GM19455 (cell line): Measurements from ENCODE around the gene CRKL.
"Not testable (repeated sequence)": the region's sequence is repeated elsewhere in the genome, so short reads cannot be mapped to it uniquely, and the experiment has no call there.

Experiments
- ATAC-seq: cut with Tn5 transposase; IDR thresholded peaks from one replicate; pipeline ENCODE4 v1.9.1; 2021; ENCODE audit not compliant: unreplicated experiment

CRKL gene, protein sequence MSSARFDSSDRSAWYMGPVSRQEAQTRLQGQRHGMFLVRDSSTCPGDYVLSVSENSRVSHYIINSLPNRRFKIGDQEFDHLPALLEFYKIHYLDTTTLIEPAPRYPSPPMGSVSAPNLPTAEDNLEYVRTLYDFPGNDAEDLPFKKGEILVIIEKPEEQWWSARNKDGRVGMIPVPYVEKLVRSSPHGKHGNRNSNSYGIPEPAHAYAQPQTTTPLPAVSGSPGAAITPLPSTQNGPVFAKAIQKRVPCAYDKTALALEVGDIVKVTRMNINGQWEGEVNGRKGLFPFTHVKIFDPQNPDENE

DNA sequence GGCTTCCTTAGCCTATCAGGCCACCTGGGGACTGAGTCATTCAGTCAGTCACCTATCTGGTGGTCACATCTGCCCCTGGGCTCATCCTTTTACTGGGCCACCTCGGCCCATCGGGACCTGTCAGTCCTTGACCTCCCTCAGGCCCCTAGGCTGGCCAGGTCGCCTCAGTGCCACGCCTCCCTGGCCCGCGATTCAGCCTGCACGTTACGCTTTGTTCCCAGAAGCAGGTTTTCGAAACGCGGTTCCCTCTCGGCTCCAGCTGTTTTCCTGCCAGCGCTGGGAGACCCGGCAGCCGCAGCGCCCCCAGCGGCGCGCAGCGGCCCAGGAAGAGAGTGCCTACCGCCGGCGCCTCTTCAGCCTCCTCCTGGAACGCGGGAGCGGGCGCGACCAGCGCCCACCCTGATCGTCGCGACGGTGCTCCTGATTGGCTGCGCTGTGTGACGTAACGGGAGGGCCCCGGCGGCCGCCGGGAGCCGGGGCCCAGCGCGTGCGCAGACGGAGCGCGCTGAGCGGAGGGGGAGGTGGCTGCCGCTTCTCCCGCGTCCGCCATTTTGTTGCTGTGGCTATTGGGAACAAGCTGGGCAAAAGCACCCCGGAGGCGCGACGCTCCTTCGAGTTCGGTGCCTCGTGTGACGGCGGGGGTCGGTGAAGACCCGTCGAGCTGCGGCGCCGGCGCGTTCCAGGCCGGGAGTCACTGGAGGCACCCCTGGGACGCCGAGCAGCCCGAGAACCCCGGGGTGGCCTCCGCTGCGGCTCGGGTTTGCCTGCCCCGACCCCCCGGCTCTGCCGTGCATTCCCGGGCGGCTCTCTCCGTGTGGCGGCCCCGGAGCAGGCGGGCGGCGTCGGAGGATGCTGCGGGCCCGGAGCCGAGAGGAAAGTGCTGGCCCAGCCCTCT is at the start of gene CRKL:
CRKL (plus strand) TSS at position 492 of the 895 bp plus-strand sequence. CDS start 528 bp downstream, outside the sequence.
- peak; percentile 92 for ATAC-seq

DNA sequence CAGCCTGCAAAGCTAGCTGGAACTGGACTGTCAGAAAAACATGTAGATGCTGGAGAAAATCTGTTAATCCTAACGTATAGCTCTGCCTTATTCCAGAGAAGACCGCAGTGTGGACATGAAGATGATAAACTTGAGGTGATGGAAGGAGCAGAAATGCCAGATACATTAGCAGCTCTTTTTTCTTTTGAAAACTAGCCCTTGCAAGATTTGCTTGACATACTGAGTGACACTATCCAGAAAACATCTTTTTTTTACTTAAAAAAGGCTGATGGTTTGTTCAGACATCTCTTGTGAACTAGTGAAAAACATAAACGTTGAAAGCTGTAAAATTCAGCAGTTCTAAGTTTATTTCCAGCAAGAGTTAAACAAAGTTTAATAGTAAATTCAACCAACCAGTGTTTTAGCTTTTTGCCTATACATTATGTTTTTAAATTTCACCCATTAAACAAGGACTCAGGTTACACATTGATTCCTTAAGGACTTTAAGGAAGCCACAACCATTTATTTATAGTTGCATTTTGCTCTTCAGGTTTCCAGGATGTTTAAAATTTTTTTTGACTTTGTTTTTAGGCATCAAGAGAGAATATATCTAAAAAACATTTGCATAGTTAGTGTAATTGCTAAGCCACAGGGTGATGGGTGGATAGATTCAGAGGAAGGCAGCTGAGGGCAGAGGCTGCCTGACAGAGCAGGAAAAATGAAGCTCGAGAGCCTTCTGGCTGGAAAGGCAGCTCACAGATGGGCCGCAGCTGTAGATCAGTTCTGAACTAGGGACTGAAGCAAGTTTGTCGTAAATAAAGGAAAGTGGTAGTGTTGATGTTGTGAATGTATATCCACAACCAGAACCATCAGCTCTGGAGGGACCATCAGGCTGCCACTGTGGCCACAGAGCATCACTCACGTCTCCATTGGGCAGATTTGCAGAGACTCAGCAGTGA is 48.9 kb upstream of the CRKL start:
- ATAC-seq: no peak

DNA sequence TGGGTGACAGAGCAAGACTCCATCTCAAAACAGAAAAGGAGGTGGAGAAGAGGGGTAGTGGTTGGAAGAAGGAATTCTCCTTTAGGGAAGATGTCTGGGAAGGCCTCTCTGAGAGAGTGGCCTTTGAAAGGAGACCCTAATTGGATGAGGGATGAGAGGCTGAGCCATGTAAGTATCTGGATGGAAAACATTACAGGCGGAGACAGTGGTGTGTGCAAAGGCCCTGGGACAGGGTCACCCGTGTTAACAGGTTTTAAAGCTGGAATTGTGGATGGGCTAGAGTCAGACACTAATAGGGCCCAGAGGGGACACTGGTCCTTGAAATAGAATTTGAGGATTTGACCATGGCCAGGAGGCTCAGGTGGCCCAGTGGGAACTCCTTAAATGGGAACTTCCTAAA is 48.0 kb upstream of the CRKL start:
- ATAC-seq: no peak

DNA sequence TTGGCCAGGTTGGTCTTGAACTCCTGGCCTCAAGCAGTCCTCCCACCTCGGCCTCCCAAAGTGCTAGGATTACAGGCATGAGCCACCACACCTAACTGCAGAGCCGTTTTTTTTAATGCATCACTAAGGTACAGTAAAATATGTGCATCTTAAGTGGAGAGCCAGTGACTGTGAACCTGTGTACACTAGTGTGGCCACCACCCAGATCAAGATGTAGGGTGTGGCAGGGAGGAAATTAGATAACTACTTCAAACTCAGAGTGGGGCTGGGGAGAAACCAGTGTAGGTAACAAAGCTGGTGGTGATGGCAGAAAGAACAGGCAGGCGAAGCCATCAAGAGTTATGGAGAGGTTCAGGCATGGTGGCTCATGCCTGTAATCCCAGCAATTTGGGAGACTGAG is 44.0 kb upstream of the CRKL start:
- no peak for ATAC-seq

DNA sequence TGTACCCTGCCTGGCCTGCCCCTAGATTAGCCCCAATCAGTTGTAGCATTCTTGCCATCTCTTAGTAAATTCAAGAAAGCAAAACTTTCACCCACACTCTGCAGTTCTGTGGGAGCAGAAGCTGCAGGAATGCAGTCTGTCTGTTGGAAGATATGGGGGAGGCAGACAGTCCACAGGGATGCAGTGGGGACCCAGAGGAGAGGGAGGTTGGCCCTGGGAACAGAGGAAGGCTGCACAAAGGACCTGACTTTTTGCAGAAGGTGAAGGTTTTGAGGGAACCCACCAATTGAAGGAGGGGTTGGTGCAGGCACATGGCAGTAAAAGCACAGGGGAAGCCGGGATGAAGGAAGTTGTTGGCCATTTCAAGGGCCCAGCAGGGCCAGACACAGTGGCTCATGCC is 41.9 kb upstream of the CRKL start:
- no peak for ATAC-seq

DNA sequence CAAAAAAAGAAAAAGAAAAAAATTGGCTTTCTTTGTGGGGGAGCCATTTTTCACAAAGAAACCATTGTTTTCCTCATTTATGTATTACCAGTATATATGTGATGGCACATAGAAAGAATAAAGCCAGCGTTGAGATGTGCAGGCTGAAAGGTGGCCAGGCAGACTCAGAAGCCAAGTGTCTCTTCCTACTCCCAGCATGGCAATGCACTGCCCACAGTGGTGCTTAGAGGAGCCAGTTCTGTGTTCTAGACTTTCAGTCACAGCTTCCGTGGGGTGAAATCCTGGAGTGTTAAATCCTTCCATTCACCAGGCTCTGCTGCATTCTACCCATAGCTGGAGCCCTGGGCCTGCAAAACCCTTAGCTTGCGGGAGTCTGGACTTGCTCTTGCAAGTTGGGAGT is 39.5 kb upstream of the CRKL start:
- no peak for ATAC-seq

DNA sequence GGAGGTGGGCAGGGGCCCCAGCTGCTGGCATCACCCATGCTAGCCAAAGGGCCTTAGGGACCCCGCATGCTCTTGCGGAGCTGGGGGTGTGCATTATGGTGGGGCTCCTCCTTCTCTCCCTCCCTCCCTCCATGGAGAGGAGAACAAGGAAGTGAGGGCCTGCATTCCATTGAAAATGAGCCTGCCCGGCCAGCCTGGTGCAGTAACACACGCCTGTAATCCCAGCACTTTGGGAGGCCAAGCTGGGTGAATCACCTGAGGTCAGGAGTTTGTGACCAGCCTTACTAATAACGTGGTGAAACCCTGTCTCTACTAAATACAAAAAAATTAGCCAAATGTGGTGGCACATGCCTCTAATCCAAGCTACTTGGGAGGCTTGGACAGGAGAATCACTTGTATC is 36.0 kb upstream of the CRKL start:
- ATAC-seq: no peak

DNA sequence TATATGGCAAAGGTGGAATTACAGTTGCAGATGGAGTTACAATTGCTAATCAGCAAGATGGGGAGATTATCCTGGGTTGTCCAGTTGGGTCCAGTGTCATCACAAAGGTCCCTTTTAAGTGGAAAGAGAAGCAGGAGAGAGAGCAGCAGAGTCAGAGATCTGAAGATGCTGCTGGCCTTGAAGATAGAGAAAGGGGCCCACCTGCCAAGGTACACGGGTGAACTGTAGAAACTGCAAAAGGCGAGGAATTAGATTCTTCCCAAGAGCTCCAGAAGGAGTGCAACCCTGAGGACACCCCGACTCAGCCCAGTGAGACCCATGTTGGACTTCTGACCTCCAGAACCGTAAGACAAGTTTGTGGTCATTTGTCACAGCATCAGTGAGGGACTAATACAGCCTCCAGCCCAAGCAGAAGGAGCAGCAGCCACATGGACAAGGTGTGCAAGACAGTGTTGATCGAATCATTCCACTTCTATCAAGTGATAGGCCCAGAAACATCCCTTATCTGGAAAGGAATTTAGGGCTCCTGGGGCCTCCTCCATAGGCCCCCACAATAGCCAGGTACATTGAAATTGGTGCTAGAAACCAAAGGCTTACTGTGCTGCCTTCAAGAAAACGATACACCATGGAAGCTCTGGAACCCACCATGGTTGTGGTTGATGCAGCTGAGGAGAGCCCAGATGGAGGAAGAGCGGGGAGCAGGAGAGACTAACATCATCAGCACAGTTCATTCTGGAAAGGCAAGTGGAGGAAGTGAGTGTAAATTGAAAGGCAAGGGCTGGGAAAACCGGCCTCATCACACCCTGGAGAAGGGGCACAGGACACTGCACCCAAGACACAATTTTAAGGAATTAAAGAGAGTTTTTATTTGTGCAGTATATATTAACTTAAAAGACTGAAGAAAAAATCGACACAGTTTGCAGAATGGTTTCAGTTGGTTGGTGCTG is 35.1 kb upstream of the CRKL start:
- ATAC-seq: no peak

DNA sequence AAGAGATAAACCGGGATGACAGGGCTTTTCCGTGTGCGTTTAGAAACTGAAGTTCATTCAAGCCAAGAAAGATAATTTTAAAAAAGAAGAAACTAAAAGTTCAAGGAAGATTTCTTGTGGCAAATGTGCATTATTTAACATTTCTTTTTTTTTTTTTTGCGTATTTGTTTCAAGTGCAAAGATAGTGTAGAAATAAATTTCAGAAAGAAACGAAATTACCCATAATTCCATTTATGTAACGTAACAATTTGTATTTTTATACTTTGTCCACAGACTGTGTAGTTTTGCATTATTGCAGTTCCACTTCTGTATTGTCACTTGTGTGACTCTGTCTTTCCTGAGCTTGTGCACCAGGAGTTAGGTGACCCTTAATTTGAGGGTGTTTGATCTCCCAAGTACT is 34.4 kb upstream of the CRKL start:
- no peak for ATAC-seq

DNA sequence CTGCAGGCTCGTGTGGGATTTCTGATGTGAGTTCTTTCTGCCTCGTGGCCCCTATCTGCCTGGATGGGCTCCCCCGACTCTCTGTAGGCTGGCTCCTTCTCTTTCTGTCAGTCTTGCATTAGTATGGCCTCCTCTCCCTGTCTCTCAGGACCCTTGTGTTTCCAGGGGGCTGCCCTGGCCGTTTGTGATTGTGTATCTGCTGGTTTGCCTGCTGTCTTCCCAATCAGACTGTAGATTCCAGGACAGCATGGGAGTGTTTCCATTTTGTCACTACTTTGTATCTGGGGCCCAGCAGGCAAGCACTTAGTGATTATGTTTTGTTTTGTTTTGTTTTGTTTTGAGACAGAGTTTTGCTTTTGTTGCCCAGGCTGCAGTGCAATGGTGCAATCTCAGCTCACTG is 32.8 kb upstream of the CRKL start:
- no peak for ATAC-seq

DNA sequence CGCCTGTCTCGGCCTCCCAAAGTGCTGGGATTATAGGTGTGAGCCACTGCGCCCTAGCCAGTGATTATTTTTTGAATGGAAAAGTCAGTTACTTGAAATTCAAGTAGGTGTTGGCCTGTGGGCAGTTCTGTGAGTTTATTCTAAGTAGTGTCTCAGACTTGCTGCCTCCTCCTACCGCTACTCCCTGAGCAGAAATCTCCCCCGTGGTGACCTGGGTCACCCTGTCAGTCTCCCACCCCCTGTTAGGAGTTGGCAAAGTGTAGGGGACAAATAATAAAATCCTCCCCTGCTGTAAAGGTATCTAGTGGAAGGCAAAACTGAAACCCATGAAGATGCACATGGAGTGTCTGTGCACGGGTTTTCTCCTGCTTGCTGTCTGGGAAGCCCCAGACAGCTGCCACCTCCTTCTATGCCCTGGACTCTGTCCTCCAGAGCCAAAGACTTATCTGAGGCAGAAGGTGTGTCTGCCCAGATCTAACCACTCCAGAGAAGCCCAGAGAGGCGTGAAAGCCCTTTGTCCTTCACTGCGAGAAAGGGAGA is 32.1 kb upstream of the CRKL start:
- no peak for ATAC-seq

DNA sequence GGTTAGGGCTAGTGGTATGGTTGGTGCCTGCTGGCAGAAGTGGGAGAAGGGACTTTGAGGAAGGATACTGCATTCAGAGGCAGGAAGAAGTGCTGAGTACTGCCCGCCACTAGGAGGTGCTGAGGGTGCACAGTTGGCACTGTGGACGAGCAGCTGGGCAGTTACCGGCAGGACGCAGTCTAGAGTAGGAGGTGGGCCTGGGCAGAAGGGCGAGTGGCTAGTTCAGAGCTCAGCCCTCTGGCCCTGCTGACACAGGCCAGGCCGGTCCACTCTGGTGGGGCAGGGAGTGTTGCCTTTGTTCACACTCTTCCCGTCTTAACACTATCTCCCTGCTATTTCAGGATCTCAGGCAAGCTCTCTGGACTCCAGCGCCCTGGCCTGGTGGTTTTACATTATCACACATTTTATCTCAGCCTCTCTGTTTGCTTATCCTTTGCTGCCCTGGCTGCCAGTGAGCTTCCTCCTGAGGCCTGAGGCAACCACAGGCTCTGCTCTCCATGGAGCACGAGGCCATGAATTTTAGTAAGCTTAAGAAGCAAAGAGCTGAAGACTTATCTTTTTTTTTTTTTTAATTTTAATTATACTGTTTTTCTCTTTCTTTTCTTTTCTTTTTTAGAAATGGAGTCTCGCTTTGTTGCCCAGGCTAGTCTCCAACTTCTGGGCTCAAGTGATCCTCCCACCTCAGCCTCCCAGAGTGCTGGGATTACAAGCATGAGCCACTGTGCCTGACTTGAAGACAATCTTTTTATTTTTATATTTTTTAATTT is 31.5 kb upstream of the CRKL start:
- no peak for ATAC-seq

DNA sequence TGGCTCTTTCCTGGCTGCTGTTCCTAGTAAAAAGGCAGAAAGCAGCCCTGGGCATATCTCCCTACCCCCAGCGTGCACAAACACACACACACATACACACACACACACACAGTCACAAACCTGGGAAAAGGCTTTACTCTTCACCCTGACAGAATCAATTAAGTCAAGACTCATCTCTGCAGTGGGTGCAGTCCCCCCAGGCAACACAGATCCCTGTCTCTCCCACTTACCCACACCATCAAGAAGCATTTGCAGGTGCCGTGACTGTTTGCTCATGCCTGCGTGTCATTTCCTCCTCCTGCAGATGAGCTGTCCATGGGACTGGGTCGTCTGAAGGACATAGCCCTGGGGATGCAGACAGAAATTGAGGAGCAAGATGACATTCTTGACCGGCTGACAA is 29.8 kb upstream of the CRKL start:
- no peak for ATAC-seq

DNA sequence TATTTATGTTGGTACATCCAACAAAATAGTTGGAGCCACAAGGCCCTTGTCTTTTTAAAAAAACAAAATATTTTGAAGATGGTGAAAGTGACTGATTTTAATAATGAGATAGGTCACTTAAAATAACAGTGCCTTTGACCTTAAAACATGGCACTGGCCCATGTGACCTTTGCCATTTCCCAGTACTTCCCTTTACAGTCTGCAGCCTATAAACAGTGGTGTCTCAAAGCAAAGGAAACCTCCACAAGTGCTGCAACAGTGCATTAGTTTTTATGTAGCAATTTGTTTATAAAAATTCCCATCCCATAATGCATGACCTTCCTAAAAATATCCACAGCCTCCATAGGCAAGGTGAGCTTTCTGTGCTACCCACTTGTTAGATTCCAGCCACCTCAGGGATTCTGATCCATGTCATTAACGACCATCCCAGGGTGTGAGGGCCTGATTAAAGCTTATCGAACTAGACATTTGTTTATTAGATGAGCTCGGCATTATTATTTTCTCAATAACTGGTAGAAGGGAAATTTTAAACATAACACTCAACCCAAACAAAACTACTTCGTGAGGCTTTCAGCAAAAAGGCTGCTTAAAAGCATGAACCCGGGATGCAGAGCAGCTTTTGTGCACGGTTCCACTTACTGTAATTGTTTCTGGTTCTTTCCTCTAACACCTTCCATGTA is 28.0 kb upstream of the CRKL start:
- ATAC-seq: no peak

DNA sequence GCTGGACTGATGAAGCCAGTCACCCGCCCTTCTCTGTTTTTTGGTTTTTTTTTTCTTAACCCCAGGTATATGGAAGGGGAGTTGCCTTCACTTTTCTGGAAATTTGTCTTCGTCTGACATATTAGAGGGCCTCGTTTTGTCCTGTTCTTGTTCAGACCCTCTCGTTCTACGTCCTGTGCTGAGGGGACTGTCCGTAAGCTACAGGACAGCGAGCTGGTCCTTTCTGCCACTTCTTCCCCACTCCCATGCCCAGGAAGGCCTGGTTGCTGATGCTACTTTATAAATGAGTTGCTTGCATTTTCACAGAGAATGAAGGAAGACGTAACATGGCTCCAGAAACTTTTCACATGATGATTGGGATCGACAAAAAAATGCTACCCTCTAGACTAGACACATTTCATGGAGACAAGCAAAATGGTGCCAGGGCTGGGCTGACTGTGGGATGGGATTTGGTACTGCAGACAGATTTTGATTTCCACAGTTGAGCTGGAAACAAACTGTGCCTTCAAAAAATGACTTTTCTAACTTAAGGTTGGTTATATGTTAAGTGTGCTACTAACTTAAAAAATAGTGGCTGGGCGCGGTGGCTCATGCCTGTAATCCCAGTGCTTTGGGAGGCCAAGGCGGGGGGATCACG is 27.2 kb upstream of the CRKL start:
- no peak for ATAC-seq

DNA sequence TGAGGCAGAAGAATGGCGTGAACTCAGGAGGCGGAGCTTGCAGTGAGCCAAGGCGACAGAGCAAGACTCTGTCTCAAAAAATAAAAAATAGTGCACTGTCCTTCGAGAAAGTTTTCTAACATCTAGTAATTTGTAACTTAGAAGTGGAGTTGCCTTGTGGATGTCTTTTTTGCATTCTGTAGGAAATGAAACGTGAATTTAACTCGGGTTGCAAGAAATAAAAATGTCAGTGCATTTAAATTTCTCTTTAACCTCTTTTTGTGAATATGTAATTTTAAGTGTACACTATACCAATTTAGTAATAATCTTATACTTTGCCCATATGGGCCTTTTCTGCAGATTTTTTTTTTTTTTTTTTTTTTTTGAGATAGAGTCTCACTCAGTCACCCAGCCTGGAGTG is 26.2 kb upstream of the CRKL start:
- no peak for ATAC-seq

DNA sequence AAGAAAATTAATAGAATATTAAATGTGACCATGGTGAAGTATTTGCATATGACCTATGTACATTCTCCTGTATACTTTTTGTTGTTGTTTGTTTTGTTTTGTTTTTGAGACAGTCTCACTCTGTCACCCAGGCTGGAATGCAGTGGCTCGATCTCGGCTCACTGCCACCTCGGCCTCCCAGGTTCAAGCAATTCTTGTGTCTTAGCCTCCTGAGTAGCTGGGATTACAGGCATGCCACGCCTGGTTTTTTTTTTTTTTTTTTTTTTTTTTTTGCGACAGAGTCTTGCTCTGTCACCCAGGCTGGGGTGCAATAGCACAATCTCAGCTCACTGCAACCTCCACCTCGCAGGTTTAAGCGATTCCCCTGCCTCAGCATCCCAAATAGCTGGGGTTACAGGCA is 19.5 kb upstream of the CRKL start:
- ATAC-seq: not testable (repeated sequence)

DNA sequence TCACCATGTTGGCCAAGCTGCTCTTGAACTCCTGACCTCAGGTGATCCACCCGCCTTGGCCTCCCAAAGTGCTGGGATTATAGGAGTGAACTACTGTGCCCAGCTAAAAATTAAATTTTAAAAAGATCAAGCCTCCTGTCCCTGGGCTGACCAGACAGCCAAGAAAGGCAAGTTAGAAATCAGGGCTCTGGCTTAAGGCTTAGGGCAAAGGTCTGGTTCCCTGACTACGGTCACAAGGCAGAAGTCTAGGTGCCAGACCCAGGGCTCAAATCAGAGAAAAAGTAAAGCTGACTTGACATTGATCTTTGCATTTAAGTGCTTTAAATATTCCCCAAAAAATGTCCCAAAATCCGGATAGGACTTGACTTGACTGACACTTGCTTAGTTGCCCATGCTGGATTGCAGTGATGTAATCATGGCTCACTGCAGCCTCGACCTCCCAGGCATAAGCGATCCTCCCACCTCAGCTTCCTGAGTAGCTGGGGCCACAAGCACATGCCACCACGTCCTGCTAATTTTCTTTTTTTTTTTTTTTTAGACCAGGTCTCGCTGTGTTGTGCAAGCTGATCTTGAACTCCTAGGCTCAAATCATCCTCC is 17.3 kb upstream of the CRKL start:
- ATAC-seq: no peak
